Loucy (cell line): ENCODE results near the gene GUCY1A2.

ENCODE experiments used
- H2AFZ ChIP-seq: fragments of 200-600 bp; sonication (generic); 2 replicates; pipeline ENCODE4 v1.6.0; 2016; ENCODE audit warnings: antibody characterized with exemption, mild to moderate bottlenecking, low read length, moderate library complexity
- H3F3A ChIP-seq: fragments of 200-600 bp; 2 replicates; pipeline ENCODE4 v1.6.0; 2016; ENCODE audit warnings: antibody characterized with exemption, low read depth, mild to moderate bottlenecking
- H3K27me3 ChIP-seq: fragments of 200-600 bp; sonication (generic); 2 replicates; pipeline ENCODE4 v1.6.1; 2014; ENCODE audit warnings: low read length, mild to moderate bottlenecking; ENCODE audit not compliant: insufficient read depth, poor library complexity, severe bottlenecking
- H3K36me3 ChIP-seq: fragments of 200-600 bp; sonication (generic); 2 replicates; pipeline ENCODE4 v1.6.1; 2016; ENCODE audit warnings: low read length; ENCODE audit not compliant: insufficient read depth
- H3K4me1 ChIP-seq: fragments of 200-600 bp; sonication (generic); 2 replicates; pipeline ENCODE4 v1.5.1; 2014; ENCODE audit warnings: low read length, mild to moderate bottlenecking; ENCODE audit not compliant: insufficient read depth, poor library complexity, severe bottlenecking
- H3K4me2 ChIP-seq: fragments of 200-600 bp; sonication (generic); 2 replicates; pipeline ENCODE4 v1.6.0; 2014; ENCODE audit warnings: antibody characterized with exemption, low read length, low read depth, mild to moderate bottlenecking; ENCODE audit not compliant: poor library complexity, severe bottlenecking
- H3K4me3 ChIP-seq: fragments of 200-600 bp; sonication (generic); 2 replicates; pipeline ENCODE4 v1.5.1; 2014; ENCODE audit warnings: low read length, mild to moderate bottlenecking, mixed read lengths; ENCODE audit not compliant: poor library complexity, severe bottlenecking
- H3K79me2 ChIP-seq: fragments of 200-600 bp; sonication (generic); 2 replicates; pipeline ENCODE4 v1.6.1; 2014; ENCODE audit warnings: low read length; ENCODE audit not compliant: insufficient read depth
- H3K9ac ChIP-seq: fragments of 200-600 bp; sonication (generic); 2 replicates; pipeline ENCODE4 v1.6.0; 2014; ENCODE audit warnings: mild to moderate bottlenecking, low read depth, low read length, moderate library complexity; ENCODE audit not compliant: poor library complexity, severe bottlenecking
- H3K9me2 ChIP-seq: fragments of 200-600 bp; sonication (generic); replicated peaks from 2 replicates; pipeline ENCODE4 v1.6.1; 2016; ENCODE audit warnings: low read depth, low read length, mixed read lengths
- H3K9me3 ChIP-seq: fragments of 200-600 bp; sonication (generic); 2 replicates; pipeline ENCODE4 v1.6.1; 2014; ENCODE audit warnings: mild to moderate bottlenecking, antibody characterized with exemption, low read length, low read depth; ENCODE audit not compliant: insufficient read depth
- H4K20me1 ChIP-seq: fragments of 200-600 bp; sonication (generic); 2 replicates; pipeline ENCODE4 v1.6.0; 2014; ENCODE audit warnings: antibody characterized with exemption, low read length, mild to moderate bottlenecking; ENCODE audit not compliant: insufficient read depth, poor library complexity, severe bottlenecking
- CTCF ChIP-seq: fragments of 200-600 bp; sonication (generic); conservative IDR thresholded peaks from 2 replicates; pipeline ENCODE4 v1.5.1; 2014; ENCODE audit warnings: mild to moderate bottlenecking, antibody characterized with exemption, low read length
- EZH2phosphoT487 ChIP-seq: fragments of 200-600 bp; IDR thresholded peaks from 2 replicates; pipeline ENCODE4 v1.6.1; 2018; ENCODE audit warnings: antibody characterized with exemption, mild to moderate bottlenecking, moderate library complexity, borderline replicate concordance

Gene GUCY1A2

GRCh38 chr11:106765469-106766258, 252.6 kb downstream of the GUCY1A2 start:
- no peaks in the 10 kb centered on the region for H4K20me1 ChIP-seq
- H3K4me3 ChIP-seq: no peak overlapping the region
- no peaks in the 10 kb centered on the region for H3K27me3 ChIP-seq
- no peak overlapping the region for H3K4me2 ChIP-seq
- no peaks in the 10 kb centered on the region for H3K9me2 ChIP-seq
- TF ChIP-seq EZH2phosphoT487: no peak
- no peak for TF ChIP-seq CTCF
- no peak overlapping the region for H2AFZ ChIP-seq
- H3K9me3 ChIP-seq: no peaks in the 10 kb centered on the region
- no peaks in the 10 kb centered on the region for H3K4me1 ChIP-seq
- no peak overlapping the region for H3K9ac ChIP-seq
- no peaks in the 10 kb centered on the region for H3K36me3 ChIP-seq
- H3F3A ChIP-seq: no peaks in the 10 kb centered on the region
- H3K79me2 ChIP-seq: no peaks in the 10 kb centered on the region

- no peak overlapping the region for H3K9ac ChIP-seq
- H3K79me2 ChIP-seq: no peaks in the 10 kb centered on the region
- H3K9me3 ChIP-seq: no peaks in the 10 kb centered on the region
- H3F3A ChIP-seq: no peaks in the 10 kb centered on the region
- H3K4me2 ChIP-seq: no peak overlapping the region
- TF ChIP-seq EZH2phosphoT487 (no peak), CTCF (no peak)
- no peaks in the 10 kb centered on the region for H3K27me3 ChIP-seq
- no peaks in the 10 kb centered on the region for H3K4me1 ChIP-seq
- H3K36me3 ChIP-seq: no peaks in the 10 kb centered on the region
- no peak overlapping the region for H2AFZ ChIP-seq
- H3K9me2 ChIP-seq: no peaks in the 10 kb centered on the region
- H3K4me3 ChIP-seq: no peak overlapping the region
- H4K20me1 ChIP-seq: no peaks in the 10 kb centered on the region
Observed at GRCh38 chr11:106763501-106763900, 254.8 kb downstream of the GUCY1A2 start.

DNA sequence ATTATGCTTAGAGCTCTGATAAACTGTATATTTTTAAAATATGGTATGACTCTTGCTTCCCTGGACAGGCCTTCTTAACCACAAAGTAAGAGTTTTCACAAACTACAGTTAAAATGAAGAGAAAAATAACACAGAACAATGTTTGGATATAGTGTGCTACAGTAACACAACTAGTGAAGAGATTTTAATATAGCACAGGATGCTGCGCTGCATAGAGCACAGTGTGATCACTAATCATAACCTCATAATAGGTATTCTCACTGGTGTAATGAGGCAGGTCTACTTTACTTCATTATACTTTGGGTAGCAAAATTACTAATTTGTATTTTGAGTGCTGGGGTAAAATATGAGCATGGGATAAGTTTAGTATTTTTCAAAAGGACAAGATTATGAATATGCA, 256.5 kb downstream of the GUCY1A2 start:
- TF ChIP-seq CTCF: no peak
- no peak for TF ChIP-seq EZH2phosphoT487
- H3K27me3 ChIP-seq: no peaks in the 10 kb centered on the region
- H3K4me2 ChIP-seq: no peak overlapping the region
- H3K9me3 ChIP-seq: no peaks in the 10 kb centered on the region
- H3F3A ChIP-seq: no peaks in the 10 kb centered on the region
- no peaks in the 10 kb centered on the region for H3K4me1 ChIP-seq
- H3K79me2 ChIP-seq: no peaks in the 10 kb centered on the region
- H3K4me3 ChIP-seq: no peak overlapping the region
- no peaks in the 10 kb centered on the region for H3K36me3 ChIP-seq
- no peaks in the 10 kb centered on the region for H4K20me1 ChIP-seq
- H2AFZ ChIP-seq: no peak overlapping the region
- H3K9ac ChIP-seq: no peak overlapping the region
- H3K9me2 ChIP-seq: no peaks in the 10 kb centered on the region
